H1 (cell line): ENCODE measurements around the gene TMEM14C. TPM values are rescaled to one million over a fixed set of nuclear protein-coding genes. Genes with fewer than 3 reads are reported as not detected.

Source experiments
- CTCF ChIA-PET: fragments of 300-600 bp; sonication (Branson Sonifier 250); formaldehyde crosslinking; loops from one replicate; lab custom pipeline; 2021; ENCODE audit not compliant: partially characterized antibody; lab: Charles Lee
- POLR2A ChIA-PET: fragments of 300-600 bp; sonication (Branson Sonifier 250); formaldehyde crosslinking; loops from one replicate; lab custom pipeline; 2021; ENCODE audit warnings: inconsistent platforms; ENCODE audit not compliant: partially characterized antibody; lab: Charles Lee
- DNase-seq, 2 experiments: peaks; one replicate each; pipeline versions ENCODE4 v3.0.0 to v3.0.0-alpha.2; 2010 to 2022; ENCODE audit warnings: low spot score in 2 of 2, low read depth in 1 of 2, mixed read lengths in 1 of 2
- FAIRE-seq: peaks from 2 replicates; lab custom pipeline; 2011; peaks lifted over from hg19 to GRCh38; lab: Jason Lieb, UNC
- H2AFZ ChIP-seq: 2 replicates; pipeline ENCODE4 v1.8.1; 2012; ENCODE audit warnings: low read length, inconsistent platforms
- H2AK5ac ChIP-seq: 2 replicates; pipeline ENCODE4 v1.6.1; 2013; ENCODE audit warnings: low read depth, low read length
- H2BK120ac ChIP-seq: replicated peaks from 2 replicates; pipeline ENCODE3; 2013; ENCODE audit warnings: low read depth, low read length, inconsistent platforms
- H2BK12ac ChIP-seq: 2 replicates; pipeline ENCODE4 v1.6.1; 2013; ENCODE audit warnings: low read depth, low read length
- H2BK15ac ChIP-seq: 2 replicates; pipeline ENCODE4 v1.6.1; 2013; ENCODE audit warnings: low read length
- H2BK20ac ChIP-seq: 2 replicates; pipeline ENCODE4 v1.6.1; 2013; ENCODE audit warnings: low read length
- H2BK5ac ChIP-seq: 2 replicates; pipeline ENCODE4 v1.6.1; 2013; ENCODE audit warnings: low read depth, low read length
- H3K14ac ChIP-seq: 2 replicates; pipeline ENCODE4 v1.6.1; 2013; ENCODE audit warnings: inconsistent platforms; ENCODE audit not compliant: insufficient read length
- H3K18ac ChIP-seq: 2 replicates; pipeline ENCODE4 v1.6.1; 2013; ENCODE audit warnings: low read length; ENCODE audit errors: extremely low read depth
- H3K23ac ChIP-seq: 2 replicates; pipeline ENCODE4 v1.6.1; 2013; ENCODE audit warnings: inconsistent platforms; ENCODE audit not compliant: insufficient read length
- H3K23me2 ChIP-seq: 2 replicates; pipeline ENCODE4 v1.6.1; 2013; ENCODE audit warnings: low read depth, low read length
- H3K27ac ChIP-seq: 2 replicates; pipeline ENCODE4 v1.6.1; 2011; ENCODE audit warnings: low read depth, low read length, inconsistent platforms
- H3K27me3 ChIP-seq, 4 experiments: replicated peaks in 1 of 4; 1 replicate in 1 of 4; 2 replicates in 3 of 4; pipeline versions ENCODE4 v1.6.1 to v1.8.1; 2011 to 2013; ENCODE audit warnings: low read length in 3 of 4, mild to moderate bottlenecking in 3 of 4, inconsistent platforms in 2 of 4, mixed read lengths in 2 of 4, moderate library complexity in 1 of 4; ENCODE audit not compliant: control insufficient read depth in 3 of 4, insufficient read depth in 3 of 4; ENCODE audit errors: extremely low read depth in 1 of 4
- H3K36me3 ChIP-seq, 4 experiments: 2 replicates each; pipeline versions ENCODE4 v1.6.1 to v1.8.1; 2011 to 2013; ENCODE audit warnings: mild to moderate bottlenecking in 4 of 4, low read length in 3 of 4, moderate library complexity in 2 of 4, control low read depth in 1 of 4, inconsistent platforms in 1 of 4; ENCODE audit not compliant: insufficient read depth in 4 of 4, control insufficient read depth in 2 of 4
- H3K4ac ChIP-seq: replicated peaks from 2 replicates; pipeline ENCODE3; 2013; ENCODE audit warnings: low read length, low read depth, mixed read lengths, inconsistent platforms; ENCODE audit not compliant: insufficient read length
- H3K4me1 ChIP-seq, 4 experiments: replicated peaks in 1 of 4; 1 replicate in 1 of 4; 2 replicates in 3 of 4; pipeline versions ENCODE4 v1.6.1 to v1.8.1; 2011 to 2013; ENCODE audit warnings: low read length in 3 of 4, inconsistent platforms in 2 of 4, mixed read lengths in 1 of 4; ENCODE audit not compliant: insufficient read depth in 4 of 4, control insufficient read depth in 3 of 4
- H3K4me2 ChIP-seq, 2 experiments: 2 replicates each; pipeline versions ENCODE4 v1.6.1 to v1.8.1; 2011 to 2013; ENCODE audit warnings: low read depth in 2 of 2, low read length in 2 of 2, control low read depth in 1 of 2, inconsistent platforms in 1 of 2, mild to moderate bottlenecking in 1 of 2; ENCODE audit not compliant: insufficient read depth in 1 of 2
- H3K4me3 ChIP-seq, 4 experiments: fragments of 200-600, 300-600 bp in 1 of 4; sonication (generic), shearing (Covaris generic), sonication (Bioruptor Twin) in 1 of 4; 2 replicates each; pipeline versions ENCODE4 v1.5.1 to v1.8.1; 2011 to 2016; ENCODE audit warnings: low read length in 4 of 4, low read depth in 3 of 4, control low read depth in 2 of 4, inconsistent platforms in 2 of 4, mild to moderate bottlenecking in 2 of 4, mixed read lengths in 1 of 4, moderate library complexity in 1 of 4; ENCODE audit not compliant: insufficient read depth in 2 of 4; ENCODE audit errors: extremely low read depth in 1 of 4
- H3K56ac ChIP-seq: replicated peaks from 2 replicates; pipeline ENCODE3; 2013; ENCODE audit warnings: low read depth, mild to moderate bottlenecking, mixed read lengths, low read length, inconsistent platforms; ENCODE audit not compliant: insufficient read length
- H3K79me1 ChIP-seq: 2 replicates; pipeline ENCODE4 v1.6.1; 2013; ENCODE audit warnings: low read depth, low read length, control low read depth
- H3K79me2 ChIP-seq, 2 experiments: 2 replicates each; pipeline versions ENCODE4 v1.6.1 to v1.8.1; 2012 to 2013; ENCODE audit warnings: low read length in 2 of 2, mild to moderate bottlenecking in 2 of 2, inconsistent platforms in 1 of 2; ENCODE audit not compliant: insufficient read depth in 2 of 2, control insufficient read depth in 1 of 2
- H3K9ac ChIP-seq, 4 experiments: replicated peaks in 1 of 4; 1 replicate in 1 of 4; 2 replicates in 3 of 4; pipeline versions ENCODE4 v1.6.1 to v1.8.1; 2011 to 2013; ENCODE audit warnings: low read depth in 3 of 4, low read length in 3 of 4, control low read depth in 2 of 4, mild to moderate bottlenecking in 2 of 4, moderate library complexity in 2 of 4, inconsistent platforms in 1 of 4; ENCODE audit errors: extremely low read depth in 1 of 4
- H3K9me3 ChIP-seq, 2 experiments: 2 replicates each; pipeline versions ENCODE4 v1.6.1 to v1.8.1; 2012 to 2013; ENCODE audit warnings: mild to moderate bottlenecking in 2 of 2, moderate library complexity in 2 of 2, control low read depth in 1 of 2, inconsistent platforms in 1 of 2, low read depth in 1 of 2, low read length in 1 of 2, mixed read lengths in 1 of 2; ENCODE audit not compliant: insufficient read depth in 2 of 2
- H4K20me1 ChIP-seq, 2 experiments: replicated peaks in 1 of 2; 2 replicates each; pipeline versions ENCODE3 to v1.8.1; 2011 to 2013; ENCODE audit warnings: inconsistent platforms in 2 of 2, low read length in 2 of 2, mild to moderate bottlenecking in 1 of 2; ENCODE audit not compliant: insufficient read depth in 2 of 2, control insufficient read depth in 1 of 2
- H4K5ac ChIP-seq: 2 replicates; pipeline ENCODE4 v1.6.1; 2013; ENCODE audit warnings: low read length, low read depth, mixed read lengths, inconsistent platforms; ENCODE audit not compliant: insufficient read length
- H4K8ac ChIP-seq: 2 replicates; pipeline ENCODE4 v1.8.0; 2013; ENCODE audit warnings: mild to moderate bottlenecking, moderate library complexity, low read length, inconsistent platforms; ENCODE audit not compliant: insufficient read depth; ENCODE audit errors: extremely low read depth
- H4K91ac ChIP-seq: replicated peaks from 2 replicates; pipeline ENCODE3; 2013; ENCODE audit warnings: low read length, mixed read lengths, inconsistent platforms; ENCODE audit not compliant: insufficient read length
- MAFK ChIP-seq: IDR thresholded peaks from 2 replicates; pipeline ENCODE4 v1.6.1; 2012; ENCODE audit warnings: low read depth, mild to moderate bottlenecking, improper control_type of control experiment, low read length
- RFX5 ChIP-seq: IDR thresholded peaks from 2 replicates; pipeline ENCODE4 v1.6.1; 2011; ENCODE audit warnings: low read depth, low read length, improper control_type of control experiment, borderline replicate concordance
- SP1 ChIP-seq: IDR thresholded peaks from 2 replicates; pipeline ENCODE4 v1.6.1; 2011; ENCODE audit warnings: low read depth, low read length
- WGBS, 2 experiments: shearing (Covaris generic) in 1 of 2; methylation state at CpG; one replicate each; pipeline versions ENCODE4 v1.1.6 to v1.1.7; 2013 to 2015; ENCODE audit warnings: low lambda C conversion rate in 2 of 2, mixed read lengths in 2 of 2, inconsistent platforms in 1 of 2, low coverage in 1 of 2, missing lambda C conversion rate in 1 of 2; ENCODE audit not compliant: insufficient replicate concordance in 2 of 2, insufficient coverage in 1 of 2, insufficient read length in 1 of 2; ENCODE audit errors: extremely low coverage in 1 of 2, missing lambda C conversion rate in 1 of 2; 5-methylcytosine and 5-hydroxymethylcytosine counted together
- polyA plus RNA-seq, 7 experiments: library from polyadenylated mRNA; depleted of rRNA in 3 of 7; stranded (reverse) in 5 of 7; unstranded in 2 of 7; fragments of >200 nt in 5 of 7; fragments of 200-250 nt in 2 of 7; gene quantifications; 1 replicate in 5 of 7; 2 replicates in 1 of 7; 4 replicates in 1 of 7; pipeline versions ENCODE4 v1.2.1 to v1.2.3, GENCODE V29; 2011 to 2013; ENCODE audit warnings: missing spikeins in 2 of 7, mixed read lengths in 2 of 7
- total RNA-seq: library from RNA; stranded (reverse); fragmentation: NEBNext Ultra II Directional; extraction: Animal tissue kit (Norgen Biotek cat#: 25700); gene quantifications from 2 replicates; pipeline ENCODE4 v1.2.1, GENCODE V29; 2021

The TMEM14C gene
- total and polyA plus RNA-seq, 2 of the 8 experiments (the other 6 are each of a cell fraction or from before 2014, with no cell fraction given), result 116 to 157 TPM

DNA sequence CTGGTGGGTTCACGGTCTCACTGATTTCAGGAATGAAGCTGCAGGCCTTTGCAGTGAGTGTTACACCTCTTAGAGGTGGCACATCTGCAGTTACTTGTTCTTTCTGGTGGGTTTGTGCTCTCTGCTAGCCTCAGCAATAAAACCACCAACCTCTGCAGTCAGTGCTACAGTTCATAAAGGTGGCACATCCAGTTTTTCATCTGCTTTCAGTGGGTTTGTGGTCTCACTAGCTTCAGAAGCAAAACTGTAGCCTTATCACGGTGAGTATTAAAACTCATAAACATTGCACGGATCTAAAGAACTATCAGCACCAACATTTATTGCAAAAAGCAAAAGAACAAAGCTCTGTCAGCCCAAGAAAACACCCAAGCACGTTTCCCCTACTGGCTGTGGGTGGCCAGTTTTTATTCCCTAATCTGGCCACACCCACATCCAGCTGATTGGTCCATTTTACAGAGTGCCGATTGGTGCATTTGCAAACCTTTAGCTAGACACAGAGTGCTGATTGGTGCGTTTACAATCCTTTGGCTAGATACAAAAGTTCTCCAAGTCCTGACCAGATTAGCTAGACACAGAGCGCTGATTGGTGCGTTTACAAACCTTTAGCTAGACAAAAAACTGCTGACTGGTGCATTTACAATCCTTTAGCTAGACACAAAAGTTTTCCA, 3.4 kb upstream of the TMEM14C start:
- Histone ChIP-seq H3K23ac (no peak overlapping the region), H3K14ac (no peak overlapping the region), H2BK5ac (peak overlapping the region; percentile 72; the same call in 1 of the 2 replicates), H3K36me3 (no peaks in the 10 kb centered on the region), H4K91ac (peak overlapping the region; percentile 33), H2BK12ac (no peak overlapping the region), H4K5ac (no peak overlapping the region), H2BK120ac (peak overlapping the region; percentile 69), H3K79me2 (peaks cover 3 to 8% of the 10 kb centered on the region in 2 experiments; a peak in 3 of 4 replicates), H4K8ac (no peak overlapping the region), H3K4me3 (no peak overlapping the region), H3K56ac (no peak overlapping the region), H4K20me1 (no peaks in the 10 kb centered on the region), H3K4ac (peak overlapping the region; percentile 65), H3K9me3 (peaks cover 0 to 9% of the 10 kb centered on the region in 2 experiments; a peak in 3 of 4 replicates), H3K18ac (no peak overlapping the region), H2BK15ac (0 out of 2 replicates have a peak overlapping the region, but pooled peaks have one; percentile 36), H2AK5ac (no peak overlapping the region), H3K79me1 (0 out of 2 replicates have a peak, but pooled peaks cover 5% of the 10 kb centered on the region), H3K27me3 (no peaks in the 10 kb centered on the region), H3K23me2 (peaks cover 4% of the 10 kb centered on the region; the same call in 1 of the 2 replicates), H3K4me1 (peaks cover 0 to 8% (median 4%) of the 10 kb centered on the region in 4 experiments; a peak in 3 of 7 replicates), H3K4me2 (no peak overlapping the region), H2AFZ (no peak overlapping the region), H2BK20ac (peak overlapping the region; percentile 43; the same call in 1 of the 2 replicates), H3K27ac (no peak overlapping the region), H3K9ac (no peak overlapping the region)
- FAIRE-seq (no peak), DNase-seq (no peak)
- POLR2A ChIA-PET, result interaction anchor here (1.2 to 6.9 kb wide), 4 partner anchors 9 to 27 kb away, joined by 3 to 39 read pairs (median 16); partner anchors contain the start of genes C6orf52, PAK1IP1 and TMEM14B
- CTCF ChIA-PET, result interaction anchor here (0.7 to 1.3 kb wide), 5 partner anchors 11 to 249 kb away, joined by 3 read pairs; no protein-coding TSS in a partner anchor
- peak; percentile 78 for TF ChIP-seq SP1
- no peak for TF ChIP-seq RFX5
- peak; percentile 26; the same call in 1 of the 2 replicates for TF ChIP-seq MAFK
- 90% methylated on average over 8 of the region's 8 CpGs; no CpG with 5 or more reads in 1 of the 2 experiments for WGBS, 2 experiments
